ENCODE data around the gene SAPCD2. TPM values are rescaled to one million over a fixed set of nuclear protein-coding genes. Genes with fewer than 3 reads are reported as not detected.
A peak's percentile ranks its signal among the peaks of the same experiment; 100 is the strongest.

Gene SAPCD2
- polyA plus RNA-seq, 3 donors = 0.03 to 3.1 (median 1.7) TPM

GRCh38 chr9:137114613-137115393 is 44.4 kb upstream of the SAPCD2 start, which contains the start of gene DPP7:
TSS of gene DPP7 (minus strand) at chr9:137114733. CDS start at chr9:137114713, 20 bp downstream.
- Histone ChIP-seq H3K4me3 (replicated peaks in 1 of 3; ENCODE audit: low read depth in 2 of 3, low read length in 3 of 3) (peak within 1 kb of the TSS; percentile 30 to 70 (median 34)), H3K36me3 (replicated peaks in 1 of 2; ENCODE audit: control insufficient read depth in 1 of 2, insufficient read depth in 2 of 2, low read length in 2 of 2) (peaks cover 28 to 32% of the 10 kb centered on the region in 2 donors), H4K20me1 (ENCODE audit: insufficient read depth, low read length) (peaks cover 14% of the 10 kb centered on the region), H3K27me3 (ENCODE audit: control insufficient read depth in 2 of 2, insufficient read depth in 2 of 2, low read length in 2 of 2) (peaks cover 0 to 3% of the 10 kb centered on the region in 2 donors), H2AFZ (ENCODE audit: insufficient read depth, low read depth, low read length, poor library complexity, severe bottlenecking) (peak within 1 kb of the TSS; percentile 93), H3K4me1 (ENCODE audit: control insufficient read depth in 1 of 2, insufficient read depth in 2 of 2, low read length in 2 of 2) (peaks cover 15 to 17% of the 10 kb centered on the region in 2 donors), H3K9me3 (replicated peaks in 1 of 2; ENCODE audit: control insufficient read depth in 1 of 2, insufficient read depth in 1 of 2, low read length in 2 of 2) (no peaks in the 10 kb centered on the region), H3K79me2 (ENCODE audit: insufficient read depth, low read length) (no peaks in the 10 kb centered on the region), H3K4me2 (replicated peaks; ENCODE audit: extremely low read depth, low read length, poor library complexity, severe bottlenecking) (peak within 1 kb of the TSS; percentile 85), H3K27ac (ENCODE audit: low read depth in 1 of 2, low read length in 2 of 2) (no peak within 1 kb of the TSS), H3K9ac (ENCODE audit: insufficient read depth, low read length, poor library complexity, severe bottlenecking) (peak within 1 kb of the TSS; percentile 63)
- peak within 1 kb of the TSS; percentile 60 for H3K4me3 Mint-ChIP-seq
- H3K9me3 Mint-ChIP-seq = peaks cover 0 to 3% (median 0%) of the 10 kb centered on the region in 7 donors
- H3K27me3 Mint-ChIP-seq (ENCODE audit: low read depth in 3 of 3) = peaks cover 3 to 7% (median 6%) of the 10 kb centered on the region in 3 donors
- H3K36me3 Mint-ChIP-seq = peaks cover 8 to 26% of the 10 kb centered on the region in 2 donors
- H3K4me1 Mint-ChIP-seq = peaks cover 12% of the 10 kb centered on the region
- intact Hi-C loops (cut with micrococcal nuclease) = loop anchor here in 1 of 2 donors (5.0 kb wide), 2 partner anchors 67 to 112 kb away; partner anchors contain the start of genes CYSRT1 and RNF224
- H3K27ac Mint-ChIP-seq = peak within 1 kb of the TSS in 1 of 7 donors; percentile 68
- peak; percentile 60 to 73 (median 69) for DNase-seq
- TF ChIP-seq CTCF (IDR thresholded peaks at IDR 0.05) = no peak
- 2% methylated on average over 70 of the region's 70 CpGs for WGBS (ENCODE audit: insufficient coverage)

GRCh38 chr9:137114220-137114612 is 43.9 kb upstream of the SAPCD2 start:
- Mint-ChIP-seq H3K27me3 (ENCODE audit: low read depth in 3 of 3) (peaks cover 3 to 7% (median 6%) of the 10 kb centered on the region in 3 donors), H3K9me3 (peaks cover 0 to 3% (median 0%) of the 10 kb centered on the region in 7 donors), H3K4me1 (peaks cover 12% of the 10 kb centered on the region), H3K36me3 (peaks cover 8 to 29% of the 10 kb centered on the region in 2 donors), H3K27ac (no peak overlapping the region), H3K4me3 (peak overlapping the region; percentile 60)
- TF ChIP-seq CTCF (IDR thresholded peaks at IDR 0.05) = no peak
- Histone ChIP-seq H3K4me1 (ENCODE audit: control insufficient read depth in 1 of 2, insufficient read depth in 2 of 2, low read length in 2 of 2) (peaks cover 15 to 17% of the 10 kb centered on the region in 2 donors), H3K36me3 (replicated peaks in 1 of 2; ENCODE audit: control insufficient read depth in 1 of 2, insufficient read depth in 2 of 2, low read length in 2 of 2) (peaks cover 34 to 38% of the 10 kb centered on the region in 2 donors), H3K4me3 (replicated peaks in 1 of 3; ENCODE audit: low read depth in 2 of 3, low read length in 3 of 3) (peak overlapping the region; percentile 30 to 70 (median 34)), H3K9me3 (replicated peaks in 1 of 2; ENCODE audit: control insufficient read depth in 1 of 2, insufficient read depth in 1 of 2, low read length in 2 of 2) (no peaks in the 10 kb centered on the region), H3K4me2 (replicated peaks; ENCODE audit: extremely low read depth, low read length, poor library complexity, severe bottlenecking) (peak overlapping the region; percentile 85), H3K79me2 (ENCODE audit: insufficient read depth, low read length) (no peaks in the 10 kb centered on the region), H2AFZ (ENCODE audit: insufficient read depth, low read depth, low read length, poor library complexity, severe bottlenecking) (peak overlapping the region; percentile 93), H3K9ac (ENCODE audit: insufficient read depth, low read length, poor library complexity, severe bottlenecking) (peak overlapping the region; percentile 63), H3K27ac (ENCODE audit: low read depth in 1 of 2, low read length in 2 of 2) (no peak overlapping the region), H4K20me1 (ENCODE audit: insufficient read depth, low read length) (peaks cover 19% of the 10 kb centered on the region), H3K27me3 (ENCODE audit: control insufficient read depth in 2 of 2, insufficient read depth in 2 of 2, low read length in 2 of 2) (peaks cover 0 to 3% of the 10 kb centered on the region in 2 donors)
- intact Hi-C loops (cut with micrococcal nuclease) = no loop called here
- DNase-seq = no peak
- WGBS (ENCODE audit: insufficient coverage) = under 1% methylated on average over 31 of the region's 45 CpGs

Measured in CD14-positive monocyte (primary cell).